Inflammatory macrophage (primary cell): ENCODE measurements around the gene MSX1.

ENCODE experiments used
- DNase-seq, 2 donors: peaks; one replicate each; pipeline ENCODE4 v3.0.0-alpha.2; 2020 to 2022

MSX1 gene

GRCh38 chr4:4858527-4859324 lies 739 bp upstream of the MSX1 start:
- no peak for DNase-seq

DNA sequence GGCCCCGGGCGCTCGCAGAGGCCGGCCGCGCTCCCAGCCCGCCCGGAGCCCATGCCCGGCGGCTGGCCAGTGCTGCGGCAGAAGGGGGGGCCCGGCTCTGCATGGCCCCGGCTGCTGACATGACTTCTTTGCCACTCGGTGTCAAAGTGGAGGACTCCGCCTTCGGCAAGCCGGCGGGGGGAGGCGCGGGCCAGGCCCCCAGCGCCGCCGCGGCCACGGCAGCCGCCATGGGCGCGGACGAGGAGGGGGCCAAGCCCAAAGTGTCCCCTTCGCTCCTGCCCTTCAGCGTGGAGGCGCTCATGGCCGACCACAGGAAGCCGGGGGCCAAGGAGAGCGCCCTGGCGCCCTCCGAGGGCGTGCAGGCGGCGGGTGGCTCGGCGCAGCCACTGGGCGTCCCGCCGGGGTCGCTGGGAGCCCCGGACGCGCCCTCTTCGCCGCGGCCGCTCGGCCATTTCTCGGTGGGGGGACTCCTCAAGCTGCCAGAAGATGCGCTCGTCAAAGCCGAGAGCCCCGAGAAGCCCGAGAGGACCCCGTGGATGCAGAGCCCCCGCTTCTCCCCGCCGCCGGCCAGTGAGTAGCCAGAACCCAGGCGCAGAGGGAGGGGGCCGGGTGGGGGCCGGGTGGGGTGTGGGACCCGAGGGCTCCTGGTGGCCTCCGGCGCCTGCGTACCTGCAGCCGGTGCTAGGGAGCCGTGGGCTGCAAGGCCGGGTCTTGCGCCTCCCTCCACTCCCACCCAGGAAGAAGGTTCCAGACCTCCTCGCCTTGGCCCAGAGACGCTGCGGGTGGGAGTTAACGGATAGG lies 534 bp downstream of the MSX1 start:
- DNase-seq: no peak

- no peak for DNase-seq
Measured at GRCh38 chr4:4860600-4861389, 1.3 kb downstream of the MSX1 start.

- DNase-seq: no peak
Measured at GRCh38 chr4:4861390-4862018, 2.0 kb downstream of the MSX1 start.

- DNase-seq: no peak
Measured at GRCh38 chr4:4862071-4862551, 2.6 kb downstream of the MSX1 start.

DNA sequence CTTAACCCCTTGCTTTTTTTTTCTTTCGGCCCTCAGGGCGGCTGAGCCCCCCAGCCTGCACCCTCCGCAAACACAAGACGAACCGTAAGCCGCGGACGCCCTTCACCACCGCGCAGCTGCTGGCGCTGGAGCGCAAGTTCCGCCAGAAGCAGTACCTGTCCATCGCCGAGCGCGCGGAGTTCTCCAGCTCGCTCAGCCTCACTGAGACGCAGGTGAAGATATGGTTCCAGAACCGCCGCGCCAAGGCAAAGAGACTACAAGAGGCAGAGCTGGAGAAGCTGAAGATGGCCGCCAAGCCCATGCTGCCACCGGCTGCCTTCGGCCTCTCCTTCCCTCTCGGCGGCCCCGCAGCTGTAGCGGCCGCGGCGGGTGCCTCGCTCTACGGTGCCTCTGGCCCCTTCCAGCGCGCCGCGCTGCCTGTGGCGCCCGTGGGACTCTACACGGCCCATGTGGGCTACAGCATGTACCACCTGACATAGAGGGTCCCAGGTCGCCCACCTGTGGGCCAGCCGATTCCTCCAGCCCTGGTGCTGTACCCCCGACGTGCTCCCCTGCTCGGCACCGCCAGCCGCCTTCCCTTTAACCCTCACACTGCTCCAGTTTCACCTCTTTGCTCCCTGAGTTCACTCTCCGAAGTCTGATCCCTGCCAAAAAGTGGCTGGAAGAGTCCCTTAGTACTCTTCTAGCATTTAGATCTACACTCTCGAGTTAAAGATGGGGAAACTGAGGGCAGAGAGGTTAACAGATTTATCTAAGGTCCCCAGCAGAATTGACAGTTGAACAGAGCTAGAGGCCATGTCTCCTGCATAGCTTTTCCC lies 3.4 kb downstream of the MSX1 start:
- no peak for DNase-seq

DNA sequence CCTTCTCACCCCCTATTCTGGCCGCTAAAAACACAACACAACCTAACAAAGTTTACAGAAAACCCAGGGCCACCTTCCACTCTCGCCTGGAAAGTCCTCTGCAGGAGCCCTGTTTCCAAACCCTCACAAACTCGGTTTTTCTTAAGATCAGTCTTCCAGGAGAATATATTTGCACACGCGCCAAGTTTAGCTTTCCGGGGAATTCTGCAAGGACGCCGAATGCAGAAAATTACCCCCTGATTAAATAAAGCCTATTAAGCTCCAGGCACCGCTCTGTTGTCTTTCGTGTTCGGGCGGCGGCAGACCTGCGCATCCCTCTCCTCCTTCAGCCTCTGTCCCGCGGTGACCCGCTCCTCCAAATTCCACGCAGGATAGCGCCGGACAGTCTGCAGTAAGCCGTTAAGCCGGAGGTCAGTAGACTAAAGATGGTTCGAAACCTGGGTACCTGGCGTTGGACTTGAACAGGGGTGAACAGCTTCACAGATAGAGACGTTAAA lies 5.0 kb downstream of the MSX1 start:
- DNase-seq: no peak

- no peak for DNase-seq
Measured at GRCh38 chr4:4864940-4865704, 5.7 kb downstream of the MSX1 start.

DNA sequence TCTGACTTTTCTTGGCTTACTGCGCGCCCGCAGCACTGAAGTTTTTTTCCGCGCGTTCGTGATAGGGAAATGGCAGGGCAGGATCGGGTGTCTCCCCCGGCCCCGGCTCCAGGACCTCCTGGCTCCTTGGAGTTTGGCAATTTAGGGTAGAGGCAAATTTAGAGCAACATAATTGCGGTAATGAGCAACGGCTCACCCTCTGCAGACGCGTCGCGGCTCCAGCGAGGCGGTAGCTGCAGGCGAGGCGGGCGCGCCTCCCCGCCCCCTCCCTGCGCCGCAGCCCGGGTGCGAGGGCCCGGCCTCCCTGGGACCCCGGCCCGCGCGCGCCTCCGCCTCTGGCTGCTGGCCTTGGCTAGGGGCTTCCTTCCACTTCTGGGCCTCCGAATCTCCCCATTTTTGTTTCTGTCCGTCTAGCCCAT lies 6.2 kb downstream of the MSX1 start:
- no peak for DNase-seq

DNA sequence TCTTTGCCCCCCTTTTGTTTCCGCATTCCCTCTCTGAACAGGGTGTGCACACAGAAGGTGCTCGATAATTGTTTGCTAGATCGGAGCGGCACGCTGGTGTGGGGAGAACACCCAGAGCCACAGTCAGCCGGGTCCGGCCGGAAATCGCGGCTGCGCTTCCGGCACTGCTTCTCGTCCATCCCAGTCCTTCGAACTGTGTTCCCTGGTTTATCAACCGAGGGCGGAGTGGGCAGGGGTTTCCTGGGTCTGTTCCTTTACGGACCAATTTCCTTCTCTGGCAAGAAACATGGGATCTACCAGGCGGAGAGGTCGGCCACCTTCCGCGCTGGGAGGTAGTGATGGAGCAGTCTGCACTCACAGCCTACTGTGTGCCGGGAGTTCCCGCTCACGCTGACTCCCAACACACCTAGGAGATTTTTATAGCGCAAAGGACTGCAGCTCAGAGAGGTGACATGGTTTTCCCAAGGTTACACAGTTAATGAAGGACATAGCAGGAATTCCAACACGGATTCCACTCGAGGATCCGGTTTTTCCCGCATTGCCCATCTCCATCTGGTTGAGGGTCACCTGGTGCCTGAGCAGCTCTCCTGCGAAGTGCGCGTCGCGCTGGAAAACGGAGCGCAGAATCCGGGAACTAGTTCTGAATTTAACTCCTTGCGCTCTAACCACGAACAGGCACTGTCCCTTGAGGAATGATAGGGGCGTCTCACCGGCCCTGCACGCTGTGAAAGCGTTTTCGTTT lies 6.8 kb downstream of the MSX1 start:
- no peak for DNase-seq

- DNase-seq: no peak
Measured at GRCh38 chr4:4866866-4867374, 7.5 kb downstream of the MSX1 start.

- DNase-seq: no peak
Measured at GRCh38 chr4:4867375-4868039, 8.0 kb downstream of the MSX1 start.

- no peak for DNase-seq
Measured at GRCh38 chr4:4868040-4868757, 8.7 kb downstream of the MSX1 start.

GRCh38 chr4:4868758-4869723 lies 9.6 kb downstream of the MSX1 start:
- no peak for DNase-seq

DNA sequence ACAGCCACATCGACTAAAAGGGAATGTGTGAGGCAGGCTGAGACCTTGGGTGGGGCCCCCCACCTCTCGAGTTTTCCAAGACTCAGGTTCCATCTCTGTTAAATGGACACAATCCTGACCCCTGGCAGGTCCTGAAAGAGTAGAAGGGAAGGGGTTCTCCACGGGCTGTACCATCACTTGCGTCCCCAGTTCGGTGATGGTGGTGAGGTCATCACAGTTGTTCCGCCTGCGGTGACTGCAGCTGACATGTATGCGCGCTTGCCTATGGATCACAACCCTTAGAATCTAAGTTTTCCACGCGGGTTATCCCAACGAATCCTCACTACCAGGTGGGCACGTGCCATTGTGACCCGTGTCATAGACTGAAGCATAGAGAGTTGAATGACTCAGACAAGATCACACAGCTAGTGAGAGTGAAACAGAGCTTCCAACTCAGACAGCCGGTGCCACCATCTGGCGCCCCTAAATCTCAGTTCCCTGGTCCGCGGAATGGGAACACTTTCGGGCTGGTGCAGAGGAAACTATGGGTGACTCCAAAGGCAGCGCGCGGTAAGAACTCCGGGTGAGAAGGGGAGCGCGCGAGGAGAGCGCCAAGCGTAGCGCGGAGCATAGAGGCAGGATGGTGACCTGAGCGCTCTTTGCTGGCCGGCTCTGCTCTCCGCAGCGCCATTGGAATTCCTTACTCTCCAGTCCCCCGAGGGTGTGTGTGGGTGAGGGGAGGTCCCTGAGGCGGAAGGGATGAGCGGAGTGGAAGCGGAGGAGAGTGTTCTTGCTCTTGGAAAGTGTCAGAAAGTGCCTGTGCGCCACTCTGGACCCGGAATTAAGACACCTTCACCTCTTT lies 10.5 kb downstream of the MSX1 start:
- DNase-seq: no peak

DNA sequence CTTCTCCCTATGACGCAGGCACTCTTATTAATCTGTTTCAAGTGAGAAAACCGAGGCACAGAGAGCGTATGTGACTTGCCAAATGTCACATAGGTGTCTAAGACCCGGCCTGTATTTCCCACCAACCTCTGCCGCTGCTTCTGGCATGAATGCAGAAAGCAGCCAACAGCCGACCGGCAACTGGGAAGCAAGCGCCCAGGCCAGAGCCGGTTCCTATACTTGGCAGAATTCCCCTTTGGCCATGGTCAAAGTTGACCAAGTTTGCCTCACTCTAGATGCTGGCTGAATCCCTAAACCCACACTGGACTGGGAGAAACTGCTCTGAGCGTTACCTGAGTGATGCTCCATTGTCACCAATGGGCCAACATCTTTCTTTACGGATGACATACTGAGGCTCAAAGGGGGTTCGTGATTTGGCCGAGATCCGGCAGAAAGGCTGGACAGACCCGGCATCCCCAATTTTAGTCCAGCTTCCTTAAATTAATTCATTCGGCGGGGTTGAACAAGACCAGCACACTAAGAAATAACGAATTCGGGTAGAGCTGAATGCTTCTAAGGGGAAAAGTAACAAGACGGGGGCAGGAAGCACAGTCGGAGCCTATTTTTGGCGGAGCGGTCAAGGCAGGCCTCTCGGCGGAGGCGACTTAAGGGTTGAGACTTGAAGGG lies 11.2 kb downstream of the MSX1 start:
- no peak for DNase-seq
